Sigmoid colon (tissue), 7 donors: Measurements from ENCODE around the gene FBXW4. TPM values are rescaled to one million over a fixed set of nuclear protein-coding genes. Genes with fewer than 3 reads are reported as not detected.

Experiments
- DNase-seq: peaks from one replicate; pipeline ENCODE4 v3.0.0-alpha.2; 2019
- H3K27ac ChIP-seq, 4 donors: fragments of 200-600 bp; sonication (generic); one replicate each; pipeline ENCODE4 v1.5.1; 2016 to 2019; ENCODE audit warnings: mild to moderate bottlenecking in 1 of 4
- H3K27me3 ChIP-seq, 3 donors: fragments of 200-600 bp; sonication (generic); one replicate each; pipeline ENCODE4 v1.5.1; 2019; ENCODE audit warnings: mild to moderate bottlenecking in 1 of 3
- H3K36me3 ChIP-seq, 4 donors: fragments of 200-600 bp; sonication (generic); one replicate each; pipeline ENCODE4 v1.5.1; 2016 to 2019
- H3K4me1 ChIP-seq, 4 donors: fragments of 200-600 bp; sonication (generic); one replicate each; pipeline ENCODE4 v1.5.1; 2017 to 2019
- H3K4me3 ChIP-seq, 4 donors: fragments of 200-600 bp; sonication (generic); one replicate each; pipeline ENCODE4 v1.5.1; 2017 to 2019; ENCODE audit warnings: mild to moderate bottlenecking in 2 of 4, moderate library complexity in 1 of 4
- H3K9me3 ChIP-seq, 4 donors: fragments of 200-600 bp in 3 of 4; sonication (generic) in 3 of 4; one replicate each; pipeline versions ENCODE4 v1.5.1 to v1.6.1; 2013 to 2019
- CTCF ChIP-seq, 4 experiments: fragments of 450-650 bp in 3 of 4; fragments of 200-600 bp in 1 of 4; IDR thresholded peaks; one replicate each; pipeline ENCODE4 v1.5.1; 2016 to 2019; ENCODE audit warnings: antibody characterized with exemption in 4 of 4, mild to moderate bottlenecking in 3 of 4, moderate library complexity in 2 of 4
- EP300 ChIP-seq, 4 donors: sonication (generic); formaldehyde crosslinking; IDR thresholded peaks; one replicate each; pipeline ENCODE4 v1.6.1; 2017; ENCODE audit warnings: antibody characterized with exemption in 4 of 4
- POLR2A ChIP-seq, 2 donors: fragments of 450-650 bp; IDR thresholded peaks; one replicate each; pipeline ENCODE4 v1.6.1; 2016; ENCODE audit warnings: antibody characterized with exemption in 2 of 2, mild to moderate bottlenecking in 2 of 2, moderate library complexity in 2 of 2
- POLR2AphosphoS5 ChIP-seq, 4 donors: sonication (generic); formaldehyde crosslinking; IDR thresholded peaks; one replicate each; pipeline ENCODE4 v1.6.1; 2017; ENCODE audit warnings: antibody characterized with exemption in 4 of 4
- WGBS, 2 donors: extraction: QIAGEN DNeasy Blood & Tissue Kit; methylation state at CpG; one replicate each; pipeline ENCODE4 v1.1.7; 2013; 5-methylcytosine and 5-hydroxymethylcytosine counted together
- intact Hi-C: fragments of 100-400 bp; cut with DNase I; formaldehyde crosslinking; loops from one replicate; pipeline ENCODE4 v1.15.1; 2023
- polyA plus RNA-seq, 3 donors: library from polyadenylated mRNA; stranded (reverse); fragments of 200-250 nt; gene quantifications; one replicate each; pipeline ENCODE4 v1.2.3, GENCODE V29; 2013
- total RNA-seq, 4 donors: library from RNA; depleted of rRNA; stranded (reverse); fragments of >200 nt; gene quantifications; one replicate each; pipeline ENCODE4 v1.1.0, GENCODE V29; 2016
- donor health status: healthy with polysubstance abuse.
- donor health status: Bipolar disorder and iron deficiency.
- donor health status: healthy.

The FBXW4 gene
- total and polyA plus RNA-seq, 7 donors = 28.4 to 122 (median 89.7) TPM

DNA sequence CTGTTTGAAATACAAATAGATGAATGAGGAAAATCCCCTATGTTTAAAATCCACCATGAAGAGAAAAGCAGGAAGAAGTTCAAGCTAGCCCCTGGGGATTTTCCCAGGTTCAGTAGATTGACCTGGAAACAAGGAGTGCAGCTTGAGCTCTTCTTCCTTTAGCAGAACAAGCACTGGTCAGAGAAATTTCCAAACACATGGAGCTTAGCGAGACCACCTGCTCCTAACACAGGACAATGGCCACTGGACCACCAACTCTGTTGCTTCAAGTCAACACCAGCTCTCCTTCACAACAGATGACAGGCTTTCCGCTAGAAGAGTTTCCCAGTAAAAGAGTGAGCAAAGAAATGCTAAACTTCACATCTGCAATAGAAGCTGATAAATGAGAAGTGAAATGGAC lies 9.4 kb upstream of the FBXW4 start:
- H3K27ac ChIP-seq = no peak overlapping the region
- no peaks in the 10 kb centered on the region for H3K27me3 ChIP-seq
- H3K4me3 ChIP-seq = no peak overlapping the region
- no peak for DNase-seq
- intact Hi-C loops = no loop called here
- no peaks in the 10 kb centered on the region for H3K9me3 ChIP-seq
- H3K36me3 ChIP-seq = no peaks in the 10 kb centered on the region
- H3K4me1 ChIP-seq = no peaks in the 10 kb centered on the region
- TF ChIP-seq CTCF (IDR thresholded peaks at IDR 0.05) (no peak), EP300 (IDR thresholded peaks at IDR 0.05) (no peak), POLR2AphosphoS5 (IDR thresholded peaks at IDR 0.05) (no peak), POLR2A (IDR thresholded peaks at IDR 0.05) (no peak)
- 82 to 91% methylated on average over 2 of the region's 2 CpGs for WGBS, 2 donors

GRCh38 chr10:101696632-101697031 lies 1.7 kb upstream of the FBXW4 start:
- Histone ChIP-seq H3K4me1 (peaks cover 0 to 27% (median 23%) of the 10 kb centered on the region in 4 donors), H3K4me3 (no peak overlapping the region), H3K36me3 (no peaks in the 10 kb centered on the region), H3K9me3 (no peaks in the 10 kb centered on the region), H3K27ac (no peak overlapping the region), H3K27me3 (no peaks in the 10 kb centered on the region)
- no peak for DNase-seq
- intact Hi-C loops = no loop called here
- 90 to 94% methylated on average over 3 of the region's 3 CpGs for WGBS, 2 donors
- TF ChIP-seq POLR2A (IDR thresholded peaks at IDR 0.05) = no peak
- TF ChIP-seq CTCF (IDR thresholded peaks at IDR 0.05) = no peak
- TF ChIP-seq POLR2AphosphoS5 (IDR thresholded peaks at IDR 0.05) = no peak
- no peak for TF ChIP-seq EP300 (IDR thresholded peaks at IDR 0.05)

DNA sequence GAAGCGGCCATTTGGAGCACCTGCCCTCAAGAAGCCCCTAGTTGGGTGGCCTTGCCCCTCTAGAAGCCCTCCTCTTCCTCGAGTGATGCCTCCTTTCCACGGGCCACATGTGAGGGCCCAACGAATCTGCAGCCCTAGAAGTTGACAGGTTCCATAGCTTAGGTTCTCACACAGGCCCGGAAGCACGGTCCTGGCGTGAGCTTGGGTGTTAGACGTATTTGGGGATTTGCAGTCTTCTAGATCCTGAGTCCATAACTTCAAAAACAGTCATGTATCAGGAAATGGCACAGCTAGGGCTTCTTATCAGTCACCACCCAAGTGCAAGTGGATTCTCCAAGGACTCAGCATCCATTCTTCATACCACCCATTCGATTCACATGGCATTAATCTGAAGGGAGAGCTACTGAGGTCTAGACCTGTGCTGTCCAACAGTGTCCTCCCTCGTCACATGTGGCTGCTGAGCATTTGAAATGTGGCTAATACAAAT lies 477 bp upstream of the FBXW4 start:
- 68 to 76% methylated on average over 10 of the region's 10 CpGs for WGBS, 2 donors
- Histone ChIP-seq H3K4me1 (peaks cover 0 to 38% (median 35%) of the 10 kb centered on the region in 4 donors), H3K27me3 (no peaks in the 10 kb centered on the region), H3K4me3 (peak overlapping the region; percentile 81 to 90 (median 82)), H3K9me3 (no peaks in the 10 kb centered on the region), H3K36me3 (no peaks in the 10 kb centered on the region), H3K27ac (peak overlapping the region; percentile 95 to 99 (median 98))
- DNase-seq = no peak
- intact Hi-C loops = no loop called here
- no peak for TF ChIP-seq POLR2A (IDR thresholded peaks at IDR 0.05)
- TF ChIP-seq CTCF (IDR thresholded peaks at IDR 0.05) = no peak
- TF ChIP-seq EP300 (IDR thresholded peaks at IDR 0.05) = no peak
- TF ChIP-seq POLR2AphosphoS5 (IDR thresholded peaks at IDR 0.05) = no peak

DNA sequence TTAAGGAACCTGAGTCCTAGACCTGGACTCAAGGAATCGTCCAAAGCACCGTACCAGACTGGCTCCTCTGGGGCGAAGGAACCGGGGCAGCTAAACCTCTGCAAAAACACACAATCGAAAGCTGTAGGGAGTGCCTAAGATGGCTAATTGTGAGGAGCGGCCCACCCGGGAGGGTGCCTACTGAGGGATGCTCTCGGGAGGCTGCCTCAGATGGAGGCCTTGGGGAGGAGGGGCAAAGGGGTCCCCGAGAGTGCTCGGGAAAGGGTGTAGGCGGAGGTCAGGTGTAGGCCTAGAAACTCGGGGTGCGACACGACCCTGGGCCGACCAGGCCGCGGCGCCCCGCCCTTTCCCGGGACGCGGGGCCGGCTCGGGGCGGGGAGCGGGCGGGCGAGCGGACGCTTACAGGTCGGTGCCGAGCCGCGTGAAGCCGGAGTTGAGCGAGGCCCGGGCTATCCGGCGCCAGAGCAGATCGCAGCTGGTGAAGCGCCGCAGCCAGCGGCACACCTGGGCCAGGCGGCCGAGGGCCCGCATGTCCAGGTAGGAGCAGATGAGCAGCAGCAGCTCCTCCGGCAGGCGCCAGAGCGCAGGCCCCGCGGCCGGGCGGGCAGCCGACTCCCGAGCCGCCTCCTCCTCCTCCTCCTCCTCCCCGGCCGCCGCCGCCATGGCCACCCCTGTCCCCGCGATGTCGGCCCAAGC lies 844 bp downstream of the FBXW4 start:
- no peak for TF ChIP-seq EP300 (IDR thresholded peaks at IDR 0.05)
- TF ChIP-seq POLR2AphosphoS5 (IDR thresholded peaks at IDR 0.05) = peak in 2 of 4 donors; percentile 5 to 42
- peak overlapping the region; percentile 95 to 99 (median 98) for H3K27ac ChIP-seq
- H3K36me3 ChIP-seq = no peaks in the 10 kb centered on the region
- no peaks in the 10 kb centered on the region for H3K27me3 ChIP-seq
- 0 to 1% methylated on average over 63 of the region's 63 CpGs for WGBS, 2 donors
- intact Hi-C loops = loop anchor here (5.0 kb wide), 1 partner anchor 88 kb away; the partner anchor contains the start of gene NPM3
- H3K4me3 ChIP-seq = peak overlapping the region; percentile 81 to 90 (median 82)
- H3K4me1 ChIP-seq = peaks cover 0 to 47% (median 45%) of the 10 kb centered on the region in 4 donors
- H3K9me3 ChIP-seq = no peaks in the 10 kb centered on the region
- DNase-seq = peak; percentile 84

DNA sequence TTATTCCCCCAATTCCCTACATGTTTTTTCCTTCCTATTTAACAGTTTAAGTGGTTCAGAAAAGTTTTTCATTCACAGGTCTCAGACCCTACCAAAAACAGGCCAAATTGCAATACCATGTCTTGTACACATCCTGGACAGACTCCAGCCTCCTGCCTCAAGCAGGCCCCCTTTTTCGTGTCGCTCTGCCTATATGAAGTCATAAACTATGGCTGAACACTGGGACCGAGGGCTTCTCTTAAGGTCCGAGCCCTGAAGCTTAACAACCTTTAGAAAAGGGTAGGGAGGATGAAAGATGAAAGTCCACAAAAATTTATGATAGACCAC lies 1.4 kb downstream of the FBXW4 start:
- 1% methylated on average over 4 of the region's 4 CpGs for WGBS, 2 donors
- no peak for DNase-seq

More for the DNA sequence above, 1.4 kb downstream of the FBXW4 start:
- H3K27ac ChIP-seq = peak overlapping the region; percentile 95 to 99 (median 98)
- peak overlapping the region; percentile 81 to 90 (median 82) for H3K4me3 ChIP-seq
- TF ChIP-seq CTCF (IDR thresholded peaks at IDR 0.05) (no peak), POLR2AphosphoS5 (IDR thresholded peaks at IDR 0.05) (no peak)
- no peaks in the 10 kb centered on the region for H3K27me3 ChIP-seq
- intact Hi-C loops = loop anchor here (5.0 kb wide), 1 partner anchor 89 kb away; the partner anchor contains the start of gene NPM3
- H3K36me3 ChIP-seq = no peaks in the 10 kb centered on the region
- peaks cover 0 to 47% (median 45%) of the 10 kb centered on the region in 4 donors for H3K4me1 ChIP-seq
- H3K9me3 ChIP-seq = no peaks in the 10 kb centered on the region
